C4-2B (cell line): Measurements from ENCODE around the gene POLG2.
A peak's percentile ranks its signal among the peaks of the same experiment; 100 is the strongest.

Experiments used
- ZFX ChIP-seq: fragments of 450-650 bp; IDR thresholded peaks from 2 replicates; pipeline ENCODE4 v1.6.1; 2017
- TF ChIP-seq, protein P1 (sequence below): fragments of 450-650 bp; conservative IDR thresholded peaks from 2 replicates; pipeline ENCODE4 v1.5.1; 2017; ENCODE audit warnings: mild to moderate bottlenecking

DNA sequence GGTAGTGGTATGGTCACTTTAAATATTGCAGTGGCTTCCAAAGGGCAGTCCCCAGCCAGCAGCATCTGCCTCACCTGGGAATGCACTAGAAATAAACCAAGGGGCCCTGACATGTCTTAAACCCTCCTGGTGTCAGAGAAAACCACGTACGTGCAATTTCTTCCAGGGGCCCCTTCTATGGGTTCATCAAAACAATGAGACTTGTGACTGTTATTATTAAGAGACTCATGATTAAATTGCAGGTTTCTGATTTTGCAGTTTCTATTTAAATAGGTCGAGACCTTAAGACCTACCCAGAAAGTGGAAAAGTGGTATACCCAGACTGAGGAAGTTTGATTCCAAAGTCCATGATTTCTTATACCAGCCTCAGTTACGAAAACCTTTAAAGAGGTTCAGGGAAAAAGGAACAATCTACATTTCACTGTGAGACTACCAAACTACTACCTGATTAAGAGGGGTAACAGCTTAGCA, 746 bp upstream of the POLG2 start:
- TF ChIP-seq, protein P1, sequence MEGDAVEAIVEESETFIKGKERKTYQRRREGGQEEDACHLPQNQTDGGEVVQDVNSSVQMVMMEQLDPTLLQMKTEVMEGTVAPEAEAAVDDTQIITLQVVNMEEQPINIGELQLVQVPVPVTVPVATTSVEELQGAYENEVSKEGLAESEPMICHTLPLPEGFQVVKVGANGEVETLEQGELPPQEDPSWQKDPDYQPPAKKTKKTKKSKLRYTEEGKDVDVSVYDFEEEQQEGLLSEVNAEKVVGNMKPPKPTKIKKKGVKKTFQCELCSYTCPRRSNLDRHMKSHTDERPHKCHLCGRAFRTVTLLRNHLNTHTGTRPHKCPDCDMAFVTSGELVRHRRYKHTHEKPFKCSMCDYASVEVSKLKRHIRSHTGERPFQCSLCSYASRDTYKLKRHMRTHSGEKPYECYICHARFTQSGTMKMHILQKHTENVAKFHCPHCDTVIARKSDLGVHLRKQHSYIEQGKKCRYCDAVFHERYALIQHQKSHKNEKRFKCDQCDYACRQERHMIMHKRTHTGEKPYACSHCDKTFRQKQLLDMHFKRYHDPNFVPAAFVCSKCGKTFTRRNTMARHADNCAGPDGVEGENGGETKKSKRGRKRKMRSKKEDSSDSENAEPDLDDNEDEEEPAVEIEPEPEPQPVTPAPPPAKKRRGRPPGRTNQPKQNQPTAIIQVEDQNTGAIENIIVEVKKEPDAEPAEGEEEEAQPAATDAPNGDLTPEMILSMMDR, result peak; percentile 47
- TF ChIP-seq ZFX, result no peak
